Caco-2 (cell line): ENCODE results near the gene SRPK1. TPM values are rescaled to one million over a fixed set of nuclear protein-coding genes. Genes with fewer than 3 reads are reported as not detected.

Experiments used
- BruUV-seq: library from RNA; stranded (reverse); fragments of 400-500 nt; replicated peaks from 2 replicates; lab custom pipeline; 2021; lab: Mats Ljungman, UMichigan
- CTCF ChIA-PET: fragments of 300-600 bp; sonication (Branson Sonifier 250); formaldehyde crosslinking; loops from one replicate; lab custom pipeline; 2022; ENCODE audit warnings: antibody characterized with exemption; lab: Charles Lee
- POLR2A ChIA-PET: fragments of 300-600 bp; sonication (Branson Sonifier 250); formaldehyde crosslinking; loops from one replicate; lab custom pipeline; 2022; ENCODE audit warnings: antibody characterized with exemption; lab: Charles Lee
- DNase-seq, 2 experiments: peaks; one replicate each; pipeline versions ENCODE4 v3.0.0 to v3.0.0-alpha.2; 2020 to 2022
- H3K27me3 ChIP-seq: replicated peaks from 2 replicates; pipeline ENCODE4 v1.6.0; 2011; ENCODE audit warnings: low read length; ENCODE audit not compliant: control insufficient read depth, insufficient read depth
- H3K36me3 ChIP-seq: 2 replicates; pipeline ENCODE4 v1.5.1; 2011; ENCODE audit warnings: low read length; ENCODE audit not compliant: control insufficient read depth, insufficient read depth
- H3K4me1 ChIP-seq: fragments of 250-450 bp; sonication (Bioruptor Pico); 2 replicates; pipeline ENCODE4 v1.5.1; 2020; ENCODE audit warnings: mild to moderate bottlenecking
- H3K4me3 ChIP-seq: 2 replicates; pipeline ENCODE4 v1.5.1; 2011; ENCODE audit warnings: low read depth, mild to moderate bottlenecking, control low read depth, low read length
- H3K9me3 ChIP-seq: fragments of 250-450 bp; sonication (Bioruptor Pico); 2 replicates; pipeline ENCODE4 v1.5.1; 2020; ENCODE audit warnings: mild to moderate bottlenecking, moderate library complexity
- H3K27ac Mint-ChIP-seq: one replicate; pipeline ENCODE4 v1.8.0; 2022; ENCODE audit warnings: mixed read lengths; ENCODE audit not compliant: unreplicated experiment
- H3K27me3 Mint-ChIP-seq: one replicate; pipeline ENCODE4 v1.8.0; 2022; ENCODE audit warnings: mixed read lengths; ENCODE audit not compliant: insufficient read depth, unreplicated experiment
- H3K36me3 Mint-ChIP-seq: one replicate; pipeline ENCODE4 v1.8.0; 2022; ENCODE audit warnings: mild to moderate bottlenecking, mixed read lengths; ENCODE audit not compliant: insufficient read depth, unreplicated experiment
- H3K4me1 Mint-ChIP-seq: one replicate; pipeline ENCODE4 v1.8.0; 2022; ENCODE audit warnings: low read depth, mixed read lengths; ENCODE audit not compliant: unreplicated experiment
- H3K4me3 Mint-ChIP-seq: one replicate; pipeline ENCODE4 v1.8.0; 2022; ENCODE audit warnings: mild to moderate bottlenecking, moderate library complexity, mixed read lengths; ENCODE audit not compliant: unreplicated experiment
- H3K9me3 Mint-ChIP-seq: one replicate; pipeline ENCODE4 v1.8.0; 2022; ENCODE audit warnings: mixed read lengths; ENCODE audit not compliant: unreplicated experiment
- intact Hi-C: fragments of 100-400 bp; cut with micrococcal nuclease; formaldehyde crosslinking; loops from one replicate; pipeline ENCODE4 v1.10.0; 2022; ENCODE audit not compliant: unreplicated experiment
- total RNA-seq: library from RNA; stranded (reverse); gene quantifications from 2 replicates; pipeline ENCODE4 v1.2.3, GENCODE V29; 2022
- TF ChIP-seq, protein P1 (sequence below), 2 experiments: fragments of 200-600 bp in 1 of 2; IDR thresholded peaks; 1 replicate in 1 of 2; 2 replicates in 1 of 2; pipeline versions ENCODE4 v1.5.1 to v1.8.0; 2011 to 2022; ENCODE audit warnings: antibody characterized with exemption in 1 of 2, control low read depth in 1 of 2, inconsistent platforms in 1 of 2, low read depth in 1 of 2, low read length in 1 of 2, mild to moderate bottlenecking in 1 of 2, moderate library complexity in 1 of 2; ENCODE audit not compliant: insufficient read depth in 1 of 2, severe bottlenecking in 1 of 2, unreplicated experiment in 1 of 2

SRPK1 gene
- total RNA-seq, 1 experiment from 2014 or later = 114 TPM

DNA sequence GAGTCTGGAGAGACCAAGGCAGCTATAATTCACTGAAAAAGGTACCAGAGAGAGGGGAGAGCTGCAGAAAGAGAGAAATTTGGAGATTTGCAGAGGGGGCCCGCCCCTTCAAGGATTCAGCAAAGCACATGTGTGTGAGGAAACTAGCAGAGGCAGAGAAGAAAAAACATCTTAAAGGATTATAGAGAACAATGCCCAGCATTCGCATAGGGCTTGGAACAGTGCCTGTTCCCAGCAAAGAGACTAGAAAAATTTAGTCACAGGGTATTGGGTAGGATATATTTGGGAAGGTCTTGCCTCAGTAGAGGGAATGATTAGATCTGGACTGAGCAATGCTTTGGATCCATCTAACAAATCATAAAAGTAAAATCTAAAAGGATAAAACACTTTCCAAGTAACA lies 44.0 kb downstream of the SRPK1 start:
- Mint-ChIP-seq H3K27ac (no peak overlapping the region), H3K4me3 (no peak overlapping the region), H3K36me3 (peaks cover 73% of the 10 kb centered on the region), H3K9me3 (peaks cover 6% of the 10 kb centered on the region), H3K27me3 (no peaks in the 10 kb centered on the region), H3K4me1 (no peaks in the 10 kb centered on the region)
- H3K9me3 ChIP-seq = no peaks in the 10 kb centered on the region
- no peaks in the 10 kb centered on the region; the same call in none of the 2 replicates for H3K36me3 ChIP-seq
- no TSS peak for BruUV-seq
- POLR2A ChIA-PET = no interaction called here
- CTCF ChIA-PET = no interaction called here
- TF ChIP-seq, protein P1, sequence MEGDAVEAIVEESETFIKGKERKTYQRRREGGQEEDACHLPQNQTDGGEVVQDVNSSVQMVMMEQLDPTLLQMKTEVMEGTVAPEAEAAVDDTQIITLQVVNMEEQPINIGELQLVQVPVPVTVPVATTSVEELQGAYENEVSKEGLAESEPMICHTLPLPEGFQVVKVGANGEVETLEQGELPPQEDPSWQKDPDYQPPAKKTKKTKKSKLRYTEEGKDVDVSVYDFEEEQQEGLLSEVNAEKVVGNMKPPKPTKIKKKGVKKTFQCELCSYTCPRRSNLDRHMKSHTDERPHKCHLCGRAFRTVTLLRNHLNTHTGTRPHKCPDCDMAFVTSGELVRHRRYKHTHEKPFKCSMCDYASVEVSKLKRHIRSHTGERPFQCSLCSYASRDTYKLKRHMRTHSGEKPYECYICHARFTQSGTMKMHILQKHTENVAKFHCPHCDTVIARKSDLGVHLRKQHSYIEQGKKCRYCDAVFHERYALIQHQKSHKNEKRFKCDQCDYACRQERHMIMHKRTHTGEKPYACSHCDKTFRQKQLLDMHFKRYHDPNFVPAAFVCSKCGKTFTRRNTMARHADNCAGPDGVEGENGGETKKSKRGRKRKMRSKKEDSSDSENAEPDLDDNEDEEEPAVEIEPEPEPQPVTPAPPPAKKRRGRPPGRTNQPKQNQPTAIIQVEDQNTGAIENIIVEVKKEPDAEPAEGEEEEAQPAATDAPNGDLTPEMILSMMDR (IDR thresholded peaks at IDR 0.05; ENCODE audit: insufficient read depth in 1 of 2, low read depth in 1 of 2, low read length in 1 of 2, severe bottlenecking in 1 of 2, unreplicated experiment in 1 of 2) = no peak
- no peaks in the 10 kb centered on the region for H3K27me3 ChIP-seq
- intact Hi-C loops = no loop called here
- no peaks in the 10 kb centered on the region for H3K4me1 ChIP-seq
- H3K4me3 ChIP-seq = no peak overlapping the region
- DNase-seq = no peak

DNA sequence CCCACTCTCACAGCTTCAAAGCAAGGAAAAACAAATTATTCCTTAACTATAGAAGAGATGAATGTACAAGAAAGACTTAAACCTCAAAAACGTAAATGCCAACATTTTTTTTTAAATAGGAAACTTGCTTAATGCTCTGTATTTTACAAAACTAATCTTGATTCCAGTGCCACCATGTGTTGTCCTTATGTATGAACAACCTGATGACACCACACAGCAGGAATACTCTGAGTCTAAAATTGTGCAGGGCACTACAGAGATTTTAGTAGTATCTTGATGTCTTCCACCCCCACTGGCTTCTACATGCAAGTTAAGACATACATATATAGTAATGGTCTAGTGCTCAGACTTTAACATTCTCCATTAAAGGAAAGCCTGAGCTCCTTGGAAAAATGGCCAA lies 46.2 kb downstream of the SRPK1 start:
- no peak for DNase-seq
- ChIA-PET POLR2A (no interaction called here), CTCF (no interaction called here)
- no peaks in the 10 kb centered on the region for H3K4me1 ChIP-seq
- no peak overlapping the region for H3K4me3 ChIP-seq
- Mint-ChIP-seq H3K9me3 (no peaks in the 10 kb centered on the region), H3K4me1 (no peaks in the 10 kb centered on the region), H3K27me3 (no peaks in the 10 kb centered on the region), H3K4me3 (no peak overlapping the region), H3K27ac (no peak overlapping the region), H3K36me3 (peaks cover 66% of the 10 kb centered on the region)
- H3K27me3 ChIP-seq = no peaks in the 10 kb centered on the region
- BruUV-seq = no TSS peak
- intact Hi-C loops = no loop called here
- H3K36me3 ChIP-seq = no peaks in the 10 kb centered on the region; the same call in none of the 2 replicates
- no peaks in the 10 kb centered on the region for H3K9me3 ChIP-seq
- TF ChIP-seq, protein P1 (IDR thresholded peaks at IDR 0.05; ENCODE audit: insufficient read depth in 1 of 2, low read depth in 1 of 2, low read length in 1 of 2, severe bottlenecking in 1 of 2, unreplicated experiment in 1 of 2) = no peak

DNA sequence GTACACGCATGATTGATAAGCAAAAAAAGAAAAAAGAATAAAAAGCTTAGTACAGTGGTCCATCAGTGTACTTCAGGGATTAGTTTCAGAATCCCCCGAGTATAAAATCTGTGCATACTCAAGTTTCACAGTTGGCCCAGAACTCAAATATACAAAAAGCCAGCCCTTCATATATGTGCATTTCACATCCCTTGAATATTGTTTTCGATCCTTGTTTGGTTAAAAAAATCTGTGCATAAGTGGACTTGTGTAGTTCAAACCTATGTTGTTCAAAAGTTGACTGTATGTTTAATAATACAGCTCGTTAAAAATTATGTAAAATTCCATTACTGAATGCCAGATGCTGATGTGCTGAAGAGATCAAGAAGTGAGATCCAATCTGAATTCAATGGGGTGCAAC lies 61.5 kb downstream of the SRPK1 start:
- no peaks in the 10 kb centered on the region for H3K4me1 Mint-ChIP-seq
- Histone ChIP-seq H3K4me3 (no peak overlapping the region), H3K36me3 (peaks cover 2% of the 10 kb centered on the region), H3K27me3 (no peaks in the 10 kb centered on the region), H3K9me3 (no peaks in the 10 kb centered on the region), H3K4me1 (no peaks in the 10 kb centered on the region)
- CTCF ChIA-PET = no interaction called here
- H3K4me3 Mint-ChIP-seq = no peak overlapping the region
- DNase-seq = no peak
- intact Hi-C loops = no loop called here
- H3K36me3 Mint-ChIP-seq = peaks cover 95% of the 10 kb centered on the region
- H3K27ac Mint-ChIP-seq = no peak overlapping the region
- TF ChIP-seq, protein P1 (IDR thresholded peaks at IDR 0.05; ENCODE audit: insufficient read depth in 1 of 2, low read depth in 1 of 2, low read length in 1 of 2, severe bottlenecking in 1 of 2, unreplicated experiment in 1 of 2) = no peak
- H3K9me3 Mint-ChIP-seq = no peaks in the 10 kb centered on the region
- POLR2A ChIA-PET = no interaction called here
- no TSS peak for BruUV-seq
- H3K27me3 Mint-ChIP-seq = no peaks in the 10 kb centered on the region
